Vagina (tissue), 2 donors: ENCODE data around the gene PRPF6.

Experiments
- CTCF ChIP-seq, 3 experiments: fragments of 450-650 bp in 2 of 3; fragments of 200-600 bp in 1 of 3; sonication (generic) in 1 of 3; IDR thresholded peaks; one replicate each; pipeline ENCODE4 v1.5.1; 2017 to 2019; ENCODE audit warnings: antibody characterized with exemption in 3 of 3, mild to moderate bottlenecking in 2 of 3, moderate library complexity in 2 of 3
- POLR2A ChIP-seq, 2 donors: fragments of 450-650 bp; IDR thresholded peaks; one replicate each; pipeline ENCODE4 v1.6.1; 2017; ENCODE audit warnings: antibody characterized with exemption in 2 of 2, mild to moderate bottlenecking in 2 of 2, moderate library complexity in 2 of 2
- POLR2AphosphoS5 ChIP-seq, 2 donors: sonication (generic); formaldehyde crosslinking; IDR thresholded peaks; one replicate each; pipeline ENCODE4 v1.9.0; 2017; ENCODE audit warnings: antibody characterized with exemption in 2 of 2, mild to moderate bottlenecking in 2 of 2, low read depth in 1 of 2; ENCODE audit not compliant: insufficient read depth in 1 of 2

- TF ChIP-seq POLR2A (IDR thresholded peaks at IDR 0.05) (no peak), CTCF (IDR thresholded peaks at IDR 0.05) (no peak), POLR2AphosphoS5 (IDR thresholded peaks at IDR 0.05; ENCODE audit: insufficient read depth in 1 of 2, low read depth in 1 of 2) (no peak)
Measured at GRCh38 chr20:64080813-64081623, 100.1 kb downstream of the PRPF6 start.
